H9 (cell line): Measurements from ENCODE around the gene PTPN3. TPM values are rescaled to one million over a fixed set of nuclear protein-coding genes. Genes with fewer than 3 reads are reported as not detected.

Experiments
- DNase-seq: peaks from one replicate; pipeline ENCODE4 v3.0.0-alpha.2; 2017
- H2AFZ ChIP-seq: one replicate; pipeline ENCODE4 v1.6.1; 2013; ENCODE audit warnings: mild to moderate bottlenecking, low read length, control low read depth, moderate library complexity
- H2AK5ac ChIP-seq: 2 replicates; pipeline ENCODE4 v1.6.1; 2013; ENCODE audit warnings: low read length, control low read depth, mixed read lengths; ENCODE audit not compliant: insufficient read length
- H2BK120ac ChIP-seq: one replicate; pipeline ENCODE4 v1.6.1; 2013; ENCODE audit warnings: low read depth, mild to moderate bottlenecking, low read length, control low read depth, inconsistent platforms; ENCODE audit not compliant: poor library complexity, severe bottlenecking
- H2BK12ac ChIP-seq: 2 replicates; pipeline ENCODE4 v1.6.1; 2013; ENCODE audit warnings: low read length, control low read depth, mixed read lengths, low read depth; ENCODE audit not compliant: insufficient read length
- H2BK15ac ChIP-seq: 2 replicates; pipeline ENCODE4 v1.6.1; 2013; ENCODE audit warnings: low read depth, low read length, control low read depth
- H2BK20ac ChIP-seq: one replicate; pipeline ENCODE4 v1.6.1; 2013; ENCODE audit warnings: low read depth, mild to moderate bottlenecking, low read length, control low read depth, inconsistent platforms; ENCODE audit not compliant: poor library complexity, severe bottlenecking
- H2BK5ac ChIP-seq: 2 replicates; pipeline ENCODE4 v1.6.1; 2013; ENCODE audit warnings: low read length, control low read depth, mixed read lengths; ENCODE audit not compliant: insufficient read length
- H3K14ac ChIP-seq: 2 replicates; pipeline ENCODE4 v1.6.1; 2013; ENCODE audit warnings: low read length, control low read depth; ENCODE audit not compliant: insufficient read depth
- H3K18ac ChIP-seq: 2 replicates; pipeline ENCODE4 v1.6.1; 2013; ENCODE audit warnings: low read depth, mild to moderate bottlenecking, mixed read lengths, low read length, control low read depth; ENCODE audit not compliant: insufficient read length
- H3K23ac ChIP-seq: 2 replicates; pipeline ENCODE4 v1.6.1; 2013; ENCODE audit warnings: low read length, control low read depth, mixed read lengths, low read depth; ENCODE audit not compliant: insufficient read length
- H3K23me2 ChIP-seq: 2 replicates; pipeline ENCODE4 v1.6.1; 2013; ENCODE audit warnings: low read depth, mild to moderate bottlenecking, mixed read lengths, low read length, control low read depth; ENCODE audit not compliant: insufficient read length, poor library complexity, severe bottlenecking
- H3K27ac ChIP-seq: 2 replicates; pipeline ENCODE4 v1.5.1; 2013; ENCODE audit warnings: low read length, control low read depth, mixed read lengths, low read depth; ENCODE audit not compliant: insufficient read length
- H3K27me3 ChIP-seq: 2 replicates; pipeline ENCODE4 v1.6.1; 2013; ENCODE audit warnings: low read length, control low read depth, inconsistent platforms; ENCODE audit not compliant: insufficient read depth
- H3K4ac ChIP-seq: 2 replicates; pipeline ENCODE4 v1.6.1; 2013; ENCODE audit warnings: low read depth, mild to moderate bottlenecking, control low read depth, inconsistent platforms, low read length, moderate library complexity
- H3K4me1 ChIP-seq: 2 replicates; pipeline ENCODE4 v1.6.1; 2013; ENCODE audit warnings: low read length, control low read depth, inconsistent platforms; ENCODE audit not compliant: insufficient read depth
- H3K4me2 ChIP-seq: 2 replicates; pipeline ENCODE4 v1.6.1; 2013; ENCODE audit warnings: low read length, control low read depth, mixed read lengths; ENCODE audit not compliant: insufficient read length, insufficient read depth
- H3K56ac ChIP-seq: 2 replicates; pipeline ENCODE4 v1.6.1; 2013; ENCODE audit warnings: low read depth, mild to moderate bottlenecking, mixed read lengths, low read length, control low read depth; ENCODE audit not compliant: insufficient read length
- H3K79me1 ChIP-seq: 2 replicates; pipeline ENCODE4 v1.6.1; 2013; ENCODE audit warnings: low read depth, mild to moderate bottlenecking, moderate library complexity, low read length, control low read depth, inconsistent platforms; ENCODE audit not compliant: insufficient read depth, poor library complexity, severe bottlenecking
- H3K79me2 ChIP-seq: 2 replicates; pipeline ENCODE4 v1.6.1; 2013; ENCODE audit warnings: low read length, control low read depth, inconsistent platforms; ENCODE audit not compliant: insufficient read depth
- H3K9ac ChIP-seq: 2 replicates; pipeline ENCODE4 v1.6.1; 2013; ENCODE audit warnings: low read length, control low read depth, mixed read lengths; ENCODE audit not compliant: insufficient read length; ENCODE audit errors: extremely low read depth
- H3K9me3 ChIP-seq: one replicate; pipeline ENCODE4 v1.6.1; 2013; ENCODE audit warnings: low read depth, low read length, inconsistent platforms; ENCODE audit not compliant: control insufficient read depth
- H3T11ph ChIP-seq: one replicate; pipeline ENCODE4 v1.6.1; 2013; ENCODE audit warnings: mild to moderate bottlenecking, low read length, control low read depth, inconsistent platforms
- H4K20me1 ChIP-seq: one replicate; pipeline ENCODE4 v1.6.1; 2013; ENCODE audit not compliant: control insufficient read depth, insufficient read length, insufficient read depth
- H4K5ac ChIP-seq: 2 replicates; pipeline ENCODE4 v1.6.1; 2013; ENCODE audit warnings: low read depth, mild to moderate bottlenecking, mixed read lengths, low read length, control low read depth; ENCODE audit not compliant: insufficient read length
- H4K8ac ChIP-seq: replicated peaks from 2 replicates; pipeline ENCODE4 v1.6.1; 2013; ENCODE audit warnings: low read length, control low read depth, mixed read lengths, low read depth; ENCODE audit not compliant: insufficient read length
- H4K91ac ChIP-seq: 2 replicates; pipeline ENCODE4 v1.6.1; 2013; ENCODE audit warnings: low read depth, mild to moderate bottlenecking, moderate library complexity, mixed read lengths, low read length, control low read depth; ENCODE audit not compliant: insufficient read length
- H3K27ac Mint-ChIP-seq, 3 experiments: 2 replicates in 2 of 3; 3 replicates in 1 of 3; pipeline ENCODE4 v1.8.0; 2020 to 2021; ENCODE audit warnings: mixed read lengths in 3 of 3, mild to moderate bottlenecking in 1 of 3, moderate library complexity in 1 of 3
- H3K27me3 Mint-ChIP-seq: 2 replicates; pipeline ENCODE4 v1.8.0; 2021; ENCODE audit warnings: low read depth, mild to moderate bottlenecking, moderate library complexity, mixed read lengths
- H3K36me3 Mint-ChIP-seq, 3 experiments: 2 replicates in 2 of 3; 3 replicates in 1 of 3; pipeline ENCODE4 v1.8.0; 2020 to 2021; ENCODE audit warnings: low read depth in 3 of 3, mixed read lengths in 3 of 3; ENCODE audit not compliant: insufficient read depth in 1 of 3
- H3K4me1 Mint-ChIP-seq, 2 experiments: 2 replicates each; pipeline ENCODE4 v1.8.0; 2020; ENCODE audit warnings: mixed read lengths in 2 of 2
- H3K4me3 Mint-ChIP-seq, 2 experiments: 2 replicates in 1 of 2; 3 replicates in 1 of 2; pipeline ENCODE4 v1.8.0; 2020 to 2021; ENCODE audit warnings: mild to moderate bottlenecking in 2 of 2, mixed read lengths in 2 of 2, moderate library complexity in 1 of 2
- H3K9me3 Mint-ChIP-seq, 2 experiments: 2 replicates in 1 of 2; 3 replicates in 1 of 2; pipeline ENCODE4 v1.8.0; 2020; ENCODE audit warnings: mild to moderate bottlenecking in 2 of 2, mixed read lengths in 2 of 2, moderate library complexity in 1 of 2
- CTCF ChIP-seq: fragments of 200-600 bp; sonication (generic); conservative IDR thresholded peaks from 3 replicates; pipeline ENCODE4 v1.8.0; 2021; ENCODE audit warnings: antibody characterized with exemption, mild to moderate bottlenecking
- WGBS: extraction: QIAGEN DNeasy Blood & Tissue Kit; methylation state at CpG from one replicate; pipeline ENCODE4 v1.1.7; 2013; ENCODE audit warnings: missing lambda C conversion rate, low lambda C conversion rate, mixed read lengths; ENCODE audit not compliant: insufficient read length; ENCODE audit errors: extremely low coverage; 5-methylcytosine and 5-hydroxymethylcytosine counted together
- total RNA-seq: library from RNA; stranded (reverse); gene quantifications from 2 replicates; pipeline ENCODE4 v1.2.1, GENCODE V29; 2021

PTPN3 gene
- total RNA-seq, 1 experiment from 2014 or later, result 2.6 TPM

GRCh38 chr9:109451311-109452025, 46.6 kb downstream of the PTPN3 start:
- Histone ChIP-seq H2BK20ac (no peak overlapping the region), H2BK120ac (no peak overlapping the region), H3K56ac (no peak overlapping the region), H3K23me2 (no peaks in the 10 kb centered on the region), H3K27me3 (no peaks in the 10 kb centered on the region), H3K23ac (no peak overlapping the region), H4K5ac (no peak overlapping the region), H2AK5ac (no peak overlapping the region), H4K8ac (no peak overlapping the region), H3K14ac (no peak overlapping the region), H3K79me2 (no peaks in the 10 kb centered on the region), H3K18ac (no peak overlapping the region), H3K4me2 (no peak overlapping the region), H3T11ph (no peak overlapping the region), H2BK12ac (no peak overlapping the region), H3K79me1 (no peaks in the 10 kb centered on the region), H3K4me1 (peaks cover 2% of the 10 kb centered on the region; the same call in 1 of the 2 replicates), H2BK5ac (no peak overlapping the region), H3K9me3 (no peaks in the 10 kb centered on the region), H3K9ac (no peak overlapping the region), H3K4ac (no peak overlapping the region), H2BK15ac (no peak overlapping the region), H4K91ac (no peak overlapping the region), H4K20me1 (no peaks in the 10 kb centered on the region), H2AFZ (no peak overlapping the region), H3K27ac (no peak overlapping the region)
- Mint-ChIP-seq H3K4me1 (peaks cover 24 to 31% of the 10 kb centered on the region in 2 experiments), H3K4me3 (no peak overlapping the region), H3K9me3 (no peaks in the 10 kb centered on the region), H3K27me3 (no peaks in the 10 kb centered on the region), H3K36me3 (no peaks in the 10 kb centered on the region), H3K27ac (no peak overlapping the region)
- no CpG with 5 or more reads among the region's 9 CpGs for WGBS
- peak; percentile 59 for TF ChIP-seq CTCF
- DNase-seq, result peak; percentile 61
